Caco-2 (cell line): ENCODE data around the gene TBC1D8. TPM values are rescaled to one million over a fixed set of nuclear protein-coding genes. Genes with fewer than 3 reads are reported as not detected.

Experiments
- BruUV-seq: library from RNA; stranded (reverse); fragments of 400-500 nt; replicated peaks from 2 replicates; lab custom pipeline; 2021; lab: Mats Ljungman, UMichigan
- CTCF ChIA-PET: fragments of 300-600 bp; sonication (Branson Sonifier 250); formaldehyde crosslinking; loops from one replicate; lab custom pipeline; 2022; ENCODE audit warnings: antibody characterized with exemption; lab: Charles Lee
- POLR2A ChIA-PET: fragments of 300-600 bp; sonication (Branson Sonifier 250); formaldehyde crosslinking; loops from one replicate; lab custom pipeline; 2022; ENCODE audit warnings: antibody characterized with exemption; lab: Charles Lee
- DNase-seq, 2 experiments: peaks; one replicate each; pipeline versions ENCODE4 v3.0.0 to v3.0.0-alpha.2; 2020 to 2022
- H3K27me3 ChIP-seq: replicated peaks from 2 replicates; pipeline ENCODE4 v1.6.0; 2011; ENCODE audit warnings: low read length; ENCODE audit not compliant: control insufficient read depth, insufficient read depth
- H3K36me3 ChIP-seq: 2 replicates; pipeline ENCODE4 v1.5.1; 2011; ENCODE audit warnings: low read length; ENCODE audit not compliant: control insufficient read depth, insufficient read depth
- H3K4me1 ChIP-seq: fragments of 250-450 bp; sonication (Bioruptor Pico); 2 replicates; pipeline ENCODE4 v1.5.1; 2020; ENCODE audit warnings: mild to moderate bottlenecking
- H3K4me3 ChIP-seq: 2 replicates; pipeline ENCODE4 v1.5.1; 2011; ENCODE audit warnings: low read depth, mild to moderate bottlenecking, control low read depth, low read length
- H3K9me3 ChIP-seq: fragments of 250-450 bp; sonication (Bioruptor Pico); 2 replicates; pipeline ENCODE4 v1.5.1; 2020; ENCODE audit warnings: mild to moderate bottlenecking, moderate library complexity
- H3K27ac Mint-ChIP-seq: one replicate; pipeline ENCODE4 v1.8.0; 2022; ENCODE audit warnings: mixed read lengths; ENCODE audit not compliant: unreplicated experiment
- H3K27me3 Mint-ChIP-seq: one replicate; pipeline ENCODE4 v1.8.0; 2022; ENCODE audit warnings: mixed read lengths; ENCODE audit not compliant: insufficient read depth, unreplicated experiment
- H3K36me3 Mint-ChIP-seq: one replicate; pipeline ENCODE4 v1.8.0; 2022; ENCODE audit warnings: mild to moderate bottlenecking, mixed read lengths; ENCODE audit not compliant: insufficient read depth, unreplicated experiment
- H3K4me1 Mint-ChIP-seq: one replicate; pipeline ENCODE4 v1.8.0; 2022; ENCODE audit warnings: low read depth, mixed read lengths; ENCODE audit not compliant: unreplicated experiment
- H3K4me3 Mint-ChIP-seq: one replicate; pipeline ENCODE4 v1.8.0; 2022; ENCODE audit warnings: mild to moderate bottlenecking, moderate library complexity, mixed read lengths; ENCODE audit not compliant: unreplicated experiment
- H3K9me3 Mint-ChIP-seq: one replicate; pipeline ENCODE4 v1.8.0; 2022; ENCODE audit warnings: mixed read lengths; ENCODE audit not compliant: unreplicated experiment
- intact Hi-C: fragments of 100-400 bp; cut with micrococcal nuclease; formaldehyde crosslinking; loops from one replicate; pipeline ENCODE4 v1.10.0; 2022; ENCODE audit not compliant: unreplicated experiment
- total RNA-seq: library from RNA; stranded (reverse); gene quantifications from 2 replicates; pipeline ENCODE4 v1.2.3, GENCODE V29; 2022
- TF ChIP-seq, protein P1 (sequence below), 2 experiments: fragments of 200-600 bp in 1 of 2; IDR thresholded peaks; 1 replicate in 1 of 2; 2 replicates in 1 of 2; pipeline versions ENCODE4 v1.5.1 to v1.8.0; 2011 to 2022; ENCODE audit warnings: antibody characterized with exemption in 1 of 2, control low read depth in 1 of 2, inconsistent platforms in 1 of 2, low read depth in 1 of 2, low read length in 1 of 2, mild to moderate bottlenecking in 1 of 2, moderate library complexity in 1 of 2; ENCODE audit not compliant: insufficient read depth in 1 of 2, severe bottlenecking in 1 of 2, unreplicated experiment in 1 of 2

Gene TBC1D8
- total RNA-seq, 1 experiment from 2014 or later: 29.5 TPM

GRCh38 chr2:101193033-101193626 is 41.9 kb upstream of the TBC1D8 start:
- TF ChIP-seq, protein P1, sequence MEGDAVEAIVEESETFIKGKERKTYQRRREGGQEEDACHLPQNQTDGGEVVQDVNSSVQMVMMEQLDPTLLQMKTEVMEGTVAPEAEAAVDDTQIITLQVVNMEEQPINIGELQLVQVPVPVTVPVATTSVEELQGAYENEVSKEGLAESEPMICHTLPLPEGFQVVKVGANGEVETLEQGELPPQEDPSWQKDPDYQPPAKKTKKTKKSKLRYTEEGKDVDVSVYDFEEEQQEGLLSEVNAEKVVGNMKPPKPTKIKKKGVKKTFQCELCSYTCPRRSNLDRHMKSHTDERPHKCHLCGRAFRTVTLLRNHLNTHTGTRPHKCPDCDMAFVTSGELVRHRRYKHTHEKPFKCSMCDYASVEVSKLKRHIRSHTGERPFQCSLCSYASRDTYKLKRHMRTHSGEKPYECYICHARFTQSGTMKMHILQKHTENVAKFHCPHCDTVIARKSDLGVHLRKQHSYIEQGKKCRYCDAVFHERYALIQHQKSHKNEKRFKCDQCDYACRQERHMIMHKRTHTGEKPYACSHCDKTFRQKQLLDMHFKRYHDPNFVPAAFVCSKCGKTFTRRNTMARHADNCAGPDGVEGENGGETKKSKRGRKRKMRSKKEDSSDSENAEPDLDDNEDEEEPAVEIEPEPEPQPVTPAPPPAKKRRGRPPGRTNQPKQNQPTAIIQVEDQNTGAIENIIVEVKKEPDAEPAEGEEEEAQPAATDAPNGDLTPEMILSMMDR (IDR thresholded peaks at IDR 0.05; ENCODE audit: insufficient read depth in 1 of 2, low read depth in 1 of 2, low read length in 1 of 2, severe bottlenecking in 1 of 2, unreplicated experiment in 1 of 2): no peak
- Histone ChIP-seq H3K4me3 (no peak overlapping the region), H3K27me3 (no peaks in the 10 kb centered on the region), H3K4me1 (no peaks in the 10 kb centered on the region), H3K36me3 (no peaks in the 10 kb centered on the region), H3K9me3 (peaks cover 5% of the 10 kb centered on the region; the same call in 1 of the 2 replicates)
- H3K4me1 Mint-ChIP-seq: peaks cover 6% of the 10 kb centered on the region
- POLR2A ChIA-PET: interaction anchor here (0.5 kb wide), 1 partner anchor 25 kb away, joined by 4 read pairs; no protein-coding TSS in a partner anchor
- CTCF ChIA-PET: interaction anchor here (0.7 kb wide), 1 partner anchor 585 kb away, joined by 12 read pairs; no protein-coding TSS in a partner anchor
- H3K36me3 Mint-ChIP-seq: no peaks in the 10 kb centered on the region
- no peaks in the 10 kb centered on the region for H3K9me3 Mint-ChIP-seq
- intact Hi-C loops: no loop called here
- H3K4me3 Mint-ChIP-seq: no peak overlapping the region
- BruUV-seq: no TSS peak
- no peaks in the 10 kb centered on the region for H3K27me3 Mint-ChIP-seq
- no peak for DNase-seq
- no peak overlapping the region for H3K27ac Mint-ChIP-seq

DNA sequence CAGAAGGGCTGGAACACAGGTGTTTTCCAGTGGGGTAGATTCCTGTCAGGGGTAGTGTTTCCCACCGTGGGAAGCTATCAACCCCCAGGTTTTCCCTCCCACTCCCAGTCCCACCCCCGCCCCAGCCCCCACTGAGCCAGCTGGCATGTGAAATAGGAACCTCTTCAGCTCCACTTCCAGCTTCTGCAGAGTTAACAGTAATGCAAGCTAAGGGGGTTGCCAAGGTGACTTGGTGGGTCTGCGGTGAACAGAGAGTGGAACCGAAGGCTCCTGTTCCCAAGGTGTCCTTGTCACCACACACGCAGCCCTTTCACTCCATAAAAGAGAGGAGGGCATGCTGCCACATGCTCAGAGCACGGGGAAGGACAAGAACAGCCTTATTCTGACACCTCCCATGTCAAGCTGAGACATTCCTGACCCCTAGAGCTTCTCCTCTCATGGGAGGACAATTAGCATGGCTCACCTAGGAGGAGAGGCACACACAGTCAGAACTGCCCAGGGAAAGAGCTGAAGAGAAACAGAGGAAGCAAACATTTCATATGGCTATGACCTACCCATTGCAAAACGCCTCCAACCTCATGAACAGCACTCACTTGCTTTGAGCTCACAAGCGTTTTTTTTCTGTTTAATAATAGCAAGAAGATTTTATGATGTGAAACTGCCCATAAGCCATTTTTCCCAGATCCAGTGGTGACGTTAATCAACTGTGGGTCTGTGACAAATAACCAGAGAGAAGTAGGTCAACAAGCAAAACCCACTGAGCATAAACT is 39.8 kb upstream of the TBC1D8 start:
- TF ChIP-seq, protein P1 (IDR thresholded peaks at IDR 0.05; ENCODE audit: insufficient read depth in 1 of 2, low read depth in 1 of 2, low read length in 1 of 2, severe bottlenecking in 1 of 2, unreplicated experiment in 1 of 2): no peak
- H3K4me1 Mint-ChIP-seq: peaks cover 12% of the 10 kb centered on the region

DNA sequence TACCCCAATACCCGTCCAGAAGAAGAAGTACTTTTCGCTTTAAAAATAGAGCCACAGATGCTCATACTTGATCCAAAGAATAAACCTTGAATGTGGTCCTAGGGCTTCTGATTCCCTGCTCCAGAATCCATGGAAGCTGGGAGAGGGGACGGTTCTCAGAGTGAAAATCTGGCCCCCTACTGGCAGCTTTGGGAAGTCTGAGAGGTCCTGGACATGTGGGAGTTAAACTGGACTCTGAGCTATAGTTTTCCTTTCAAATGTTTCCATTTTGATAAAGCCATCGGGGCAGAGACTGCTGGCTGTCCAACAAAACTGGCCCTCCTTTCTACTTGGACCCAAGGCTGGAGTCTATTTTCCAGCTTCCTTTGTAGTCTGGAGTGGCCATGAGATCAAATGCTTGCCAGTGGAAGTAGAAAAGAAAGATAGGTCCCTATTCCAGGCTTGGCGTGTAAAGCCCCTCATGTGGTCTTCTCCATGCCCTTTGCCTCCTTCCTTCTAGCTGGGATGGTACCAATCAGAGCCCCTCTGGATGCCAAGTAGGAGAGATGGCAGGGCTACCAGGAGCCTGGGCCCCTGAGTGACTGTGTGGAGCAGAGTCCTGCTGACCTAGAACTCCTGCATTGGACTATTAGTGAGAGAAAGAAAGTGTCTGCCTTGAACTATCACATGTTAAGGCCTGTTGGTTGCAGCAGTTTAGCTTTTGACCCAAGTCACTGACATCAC is 37.7 kb upstream of the TBC1D8 start:
- Mint-ChIP-seq H3K27me3 (no peaks in the 10 kb centered on the region), H3K36me3 (no peaks in the 10 kb centered on the region), H3K4me1 (peaks cover 12% of the 10 kb centered on the region), H3K27ac (no peak overlapping the region), H3K4me3 (no peak overlapping the region), H3K9me3 (no peaks in the 10 kb centered on the region)
- ChIA-PET CTCF (interaction anchor here (0.6 to 1.6 kb wide), 8 partner anchors 9 to 176 kb away, joined by 3 to 7 read pairs (median 4); partner anchors contain the start of gene TBC1D8), POLR2A (no interaction called here)
- H3K27me3 ChIP-seq: no peaks in the 10 kb centered on the region
- intact Hi-C loops: no loop called here
- BruUV-seq: no TSS peak
- H3K9me3 ChIP-seq: peaks cover 10% of the 10 kb centered on the region; the same call in 1 of the 2 replicates
- TF ChIP-seq, protein P1 (IDR thresholded peaks at IDR 0.05; ENCODE audit: insufficient read depth in 1 of 2, low read depth in 1 of 2, low read length in 1 of 2, severe bottlenecking in 1 of 2, unreplicated experiment in 1 of 2): peak; percentile 50
- H3K36me3 ChIP-seq: no peaks in the 10 kb centered on the region
- H3K4me1 ChIP-seq: no peaks in the 10 kb centered on the region
- peak; percentile 45 to 52 for DNase-seq
- H3K4me3 ChIP-seq: no peak overlapping the region

More for the DNA sequence above, 39.8 kb upstream of the TBC1D8 start:
- H3K4me3 ChIP-seq: no peak overlapping the region
- no peaks in the 10 kb centered on the region for H3K4me1 ChIP-seq
- H3K27me3 ChIP-seq: no peaks in the 10 kb centered on the region
- intact Hi-C loops: no loop called here
- ChIA-PET POLR2A (no interaction called here), CTCF (interaction anchor here (0.6 kb wide), 2 partner anchors 9 to 25 kb away, joined by 4 to 6 read pairs; no protein-coding TSS in a partner anchor)
- Mint-ChIP-seq H3K4me3 (no peak overlapping the region), H3K27me3 (no peaks in the 10 kb centered on the region), H3K9me3 (no peaks in the 10 kb centered on the region), H3K27ac (no peak overlapping the region), H3K36me3 (no peaks in the 10 kb centered on the region)
- no TSS peak for BruUV-seq
- no peak for DNase-seq
- H3K9me3 ChIP-seq: peaks cover 10% of the 10 kb centered on the region; the same call in 1 of the 2 replicates
- no peaks in the 10 kb centered on the region for H3K36me3 ChIP-seq
